ACHN (cell line): Measurements from ENCODE around the gene AP5S1.

Source experiments
- DNase-seq: peaks from one replicate; pipeline ENCODE4 v3.0.0-alpha.2; 2015
- in situ Hi-C: cut with HindIII; loops from 2 replicates; pipeline ENCODE4 v1.10.0; 2017; ENCODE audit warnings: low sequenced_read_pairs, low pct_ligation_motif_present, low pct_unique_long_range_greater_than_20kb

The AP5S1 gene

DNA sequence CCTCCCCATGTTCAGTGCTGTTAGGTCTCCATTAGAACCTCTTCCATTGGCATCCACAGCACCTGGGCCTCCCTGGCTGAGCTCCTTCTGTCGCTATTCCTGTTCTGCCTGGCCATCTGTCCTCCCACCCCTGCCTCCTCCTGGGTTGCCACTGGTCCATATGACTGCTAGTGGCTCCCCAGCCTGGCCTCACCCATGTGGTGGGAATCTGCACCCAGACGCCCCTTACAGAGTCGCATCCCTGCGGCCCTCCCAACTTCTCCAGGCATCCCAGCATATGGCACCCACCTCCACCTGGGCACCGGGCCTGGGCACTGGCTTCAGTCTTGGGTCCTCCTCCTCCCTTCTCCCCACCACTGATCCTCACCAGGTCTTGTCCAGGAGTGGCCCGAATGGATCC lies 16.5 kb upstream of the AP5S1 start:
- in situ Hi-C loops, result no loop called here
- DNase-seq, result no peak

DNA sequence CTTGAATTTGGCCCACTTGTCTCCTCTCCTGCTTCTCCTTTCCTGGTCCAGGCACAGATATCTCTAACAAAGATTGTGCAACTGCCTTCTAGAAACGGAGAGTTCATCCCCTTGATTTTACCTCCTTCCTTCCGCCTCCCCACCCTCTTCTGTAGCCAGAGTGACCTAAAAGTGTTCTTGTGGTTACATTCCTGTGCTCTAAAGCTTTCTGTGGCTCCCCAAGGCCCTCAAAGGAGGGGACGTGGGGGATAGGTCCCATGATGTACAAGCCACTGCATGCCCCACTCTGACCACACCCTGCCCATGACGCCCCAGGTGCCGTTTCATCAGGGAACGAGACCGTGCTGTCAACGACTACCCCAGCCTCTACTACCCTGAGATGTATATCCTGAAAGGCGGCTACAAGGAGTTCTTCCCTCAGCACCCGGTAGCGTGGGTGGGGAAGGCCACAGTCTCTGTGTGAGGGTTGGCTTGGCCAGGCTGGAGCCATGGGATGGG lies 16.0 kb upstream of the AP5S1 start:
- no peak for DNase-seq

DNA sequence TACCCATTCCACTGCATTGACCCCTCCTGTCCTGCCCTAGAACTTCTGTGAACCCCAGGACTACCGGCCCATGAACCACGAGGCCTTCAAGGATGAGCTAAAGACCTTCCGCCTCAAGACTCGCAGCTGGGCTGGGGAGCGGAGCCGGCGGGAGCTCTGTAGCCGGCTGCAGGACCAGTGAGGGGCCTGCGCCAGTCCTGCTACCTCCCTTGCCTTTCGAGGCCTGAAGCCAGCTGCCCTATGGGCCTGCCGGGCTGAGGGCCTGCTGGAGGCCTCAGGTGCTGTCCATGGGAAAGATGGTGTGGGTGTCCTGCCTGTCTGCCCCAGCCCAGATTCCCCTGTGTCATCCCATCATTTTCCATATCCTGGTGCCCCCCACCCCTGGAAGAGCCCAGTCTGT lies 15.6 kb upstream of the AP5S1 start:
- in situ Hi-C loops, result no loop called here
- no peak for DNase-seq

More for the DNA sequence above, 16.0 kb upstream of the AP5S1 start:
- in situ Hi-C loops, result no loop called here

DNA sequence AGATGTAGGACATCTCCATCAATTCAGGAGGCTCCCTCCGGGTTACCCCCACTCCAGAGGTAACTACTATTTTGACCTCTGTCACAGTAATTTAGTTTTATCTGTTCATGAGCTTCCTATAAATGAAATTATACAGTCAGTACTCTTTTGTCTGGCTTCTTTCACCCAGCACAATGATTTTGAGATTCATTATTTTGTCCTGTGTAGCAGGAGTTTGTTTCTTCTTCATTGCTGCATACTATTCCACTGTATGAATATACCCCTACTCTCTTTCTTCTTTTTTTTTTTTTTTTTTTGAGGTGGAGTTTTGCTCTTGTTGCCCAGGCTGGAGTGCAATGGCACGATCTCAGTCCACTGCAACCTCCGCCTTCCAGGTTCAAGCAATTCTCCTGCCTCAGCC lies 11.8 kb upstream of the AP5S1 start:
- DNase-seq, result no peak
- in situ Hi-C loops, result no loop called here

DNA sequence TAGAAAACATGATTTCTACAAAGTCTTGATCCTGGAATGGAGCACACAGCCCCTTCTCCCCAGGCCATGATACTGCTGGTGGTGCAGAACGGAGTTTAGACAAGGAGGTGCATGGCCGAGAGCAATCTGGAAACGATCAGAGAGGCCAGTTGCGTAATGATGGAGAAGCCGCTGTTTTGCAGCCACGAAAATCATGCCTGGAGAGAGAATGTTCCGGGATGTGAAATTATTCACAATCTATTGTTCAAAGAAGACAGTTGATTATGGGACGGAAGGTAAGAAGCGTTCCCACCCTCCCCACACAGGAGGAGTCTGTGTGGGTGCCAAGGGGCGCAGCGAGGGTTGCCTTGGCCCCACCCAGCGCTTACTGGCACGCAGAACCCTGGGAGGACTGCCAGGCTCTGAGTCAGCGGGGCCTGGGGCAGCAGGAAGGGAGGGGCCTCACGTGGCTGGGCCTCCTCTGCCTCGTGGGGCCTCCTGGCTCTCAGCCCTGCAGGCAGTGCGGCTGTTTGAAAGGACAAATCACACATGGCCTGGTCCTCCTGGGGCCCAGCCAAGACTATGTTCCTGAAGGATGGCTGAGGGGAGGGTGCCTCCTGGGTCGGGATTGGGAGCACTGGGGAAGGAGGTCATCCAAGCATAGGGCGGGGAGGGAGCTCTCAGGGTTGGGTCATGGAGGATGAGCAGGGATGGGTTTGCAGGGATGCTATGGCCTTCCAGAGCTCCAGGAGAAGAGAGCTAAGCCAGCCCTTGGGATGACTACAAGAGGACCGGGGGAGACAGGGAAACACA lies 8.7 kb upstream of the AP5S1 start:
- in situ Hi-C loops, result no loop called here
- peak; percentile 96 for DNase-seq

DNA sequence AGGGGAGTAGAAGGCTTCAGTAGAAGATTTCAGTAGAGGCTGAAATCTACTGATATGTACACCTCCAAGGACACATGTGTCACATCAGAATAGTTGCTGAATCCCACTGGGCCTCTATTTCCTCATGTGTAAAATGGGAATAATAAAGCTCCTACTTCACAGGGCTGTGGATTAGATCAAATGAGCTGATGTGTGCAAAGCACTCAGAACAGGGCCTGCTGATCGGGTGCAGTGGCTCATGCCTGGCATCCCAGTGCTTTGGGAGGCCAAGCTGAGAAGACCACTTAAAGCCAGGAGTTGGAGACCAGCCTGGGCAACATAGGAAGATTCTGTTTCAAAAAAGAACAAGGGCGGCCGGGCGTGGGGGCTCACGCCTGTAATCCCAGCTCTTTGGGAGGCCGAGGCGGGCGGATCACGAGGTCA lies 8.1 kb upstream of the AP5S1 start:
- no peak for DNase-seq
- in situ Hi-C loops, result no loop called here

DNA sequence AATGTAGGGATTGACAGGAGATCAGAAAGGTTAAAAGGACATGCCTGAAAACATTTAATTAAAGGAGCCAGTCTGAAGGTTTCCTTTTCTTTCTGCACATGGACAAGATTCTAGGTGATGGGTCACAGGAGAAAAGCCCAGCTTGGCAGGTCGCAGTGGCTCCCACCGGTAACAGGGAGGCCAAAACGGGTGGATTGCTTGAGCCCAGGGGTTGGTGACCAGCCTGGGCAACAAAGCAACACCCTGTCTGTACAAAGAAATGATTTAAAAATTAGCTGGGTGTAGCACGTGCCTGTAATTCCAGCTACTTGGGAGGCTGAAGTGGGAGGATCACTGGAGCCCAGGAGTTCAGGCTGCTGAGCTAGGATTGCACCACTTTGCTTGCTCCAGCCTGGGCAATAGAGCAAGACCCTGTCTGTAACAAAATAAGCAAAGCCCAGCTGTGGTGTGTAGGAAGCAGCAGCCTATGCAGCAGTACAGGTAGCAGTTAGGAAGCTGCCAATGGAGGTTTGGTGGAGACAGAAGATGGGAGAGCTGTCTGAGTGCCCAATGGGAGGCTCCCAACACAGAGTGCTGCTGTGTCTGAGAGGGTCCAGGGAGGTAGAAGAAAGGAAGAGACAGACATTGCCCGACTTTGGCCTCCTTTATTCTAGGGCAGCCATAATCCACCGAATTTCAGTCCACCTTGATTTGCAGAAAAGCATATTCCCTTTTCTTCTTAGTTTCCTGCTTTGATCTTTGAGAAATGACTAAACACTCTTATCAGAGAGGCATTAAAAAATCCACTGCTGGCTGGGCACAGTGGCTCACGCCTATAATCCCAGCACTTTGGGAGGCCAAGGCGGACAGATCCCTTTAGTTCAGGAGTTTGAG lies 7.1 kb upstream of the AP5S1 start:
- DNase-seq, result no peak
- in situ Hi-C loops, result no loop called here

DNA sequence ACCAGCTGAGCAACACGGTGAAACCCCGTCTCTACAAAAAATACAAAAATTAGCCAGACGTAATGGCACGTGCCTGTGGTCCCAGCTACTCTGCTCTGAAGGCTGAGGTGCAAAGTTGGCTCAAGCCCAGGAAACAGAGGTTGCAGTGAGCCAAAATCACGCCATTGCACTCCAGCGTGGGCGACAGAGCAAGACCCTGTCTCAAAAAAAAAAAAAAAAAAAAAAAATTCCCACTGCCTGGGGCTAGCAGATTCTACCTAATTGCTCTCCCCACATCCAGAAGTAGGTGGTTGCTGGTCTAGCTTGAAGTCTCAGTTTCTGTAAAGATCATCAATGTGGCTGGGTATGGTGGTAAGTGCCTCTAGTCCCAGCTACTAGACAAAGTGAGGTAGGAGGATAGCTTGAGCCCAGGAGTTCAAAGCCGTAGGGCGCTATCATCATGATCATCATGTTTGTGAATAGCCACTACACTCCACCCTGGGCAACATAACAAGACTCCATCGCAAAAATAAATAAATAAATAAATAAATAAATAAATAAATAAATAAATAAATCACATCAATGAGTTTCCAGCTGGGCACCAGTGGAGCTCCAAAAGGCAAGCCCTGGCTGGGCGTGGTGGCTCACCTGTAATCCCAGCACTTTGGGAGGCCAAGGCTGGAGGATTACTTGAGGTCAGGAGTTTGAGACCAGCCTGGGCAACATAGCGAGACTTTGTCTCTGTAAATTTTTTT lies 6.3 kb upstream of the AP5S1 start:
- in situ Hi-C loops, result no loop called here
- no peak for DNase-seq

DNA sequence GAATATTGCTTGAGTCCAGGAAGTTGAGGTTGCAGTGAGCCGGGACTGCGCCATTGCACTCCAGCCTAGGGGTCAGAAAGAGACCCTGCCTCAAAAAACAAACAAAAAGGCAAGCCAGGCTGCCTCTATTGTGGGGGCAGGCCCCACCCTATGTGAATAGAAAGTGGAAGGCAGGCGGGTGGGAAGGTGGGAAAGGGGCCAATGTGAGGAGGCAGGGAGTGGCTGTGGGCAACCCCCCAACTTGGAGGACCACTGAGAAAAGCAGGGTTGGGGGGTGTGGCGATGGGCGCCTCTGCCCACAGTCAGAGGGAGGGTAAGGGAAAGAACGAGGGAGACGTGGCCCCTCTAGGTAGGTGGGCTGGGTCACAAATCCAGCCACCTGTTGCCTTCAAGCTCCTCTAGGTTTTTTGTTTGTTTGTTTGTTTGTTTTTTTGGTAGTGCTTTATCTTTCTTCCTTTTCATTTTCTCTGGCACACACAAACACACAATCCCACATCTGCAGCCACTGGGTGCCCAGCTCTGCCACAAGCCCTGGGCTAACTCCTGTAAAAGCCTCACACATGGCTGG lies 5.3 kb upstream of the AP5S1 start:
- in situ Hi-C loops, result no loop called here
- DNase-seq, result no peak

DNA sequence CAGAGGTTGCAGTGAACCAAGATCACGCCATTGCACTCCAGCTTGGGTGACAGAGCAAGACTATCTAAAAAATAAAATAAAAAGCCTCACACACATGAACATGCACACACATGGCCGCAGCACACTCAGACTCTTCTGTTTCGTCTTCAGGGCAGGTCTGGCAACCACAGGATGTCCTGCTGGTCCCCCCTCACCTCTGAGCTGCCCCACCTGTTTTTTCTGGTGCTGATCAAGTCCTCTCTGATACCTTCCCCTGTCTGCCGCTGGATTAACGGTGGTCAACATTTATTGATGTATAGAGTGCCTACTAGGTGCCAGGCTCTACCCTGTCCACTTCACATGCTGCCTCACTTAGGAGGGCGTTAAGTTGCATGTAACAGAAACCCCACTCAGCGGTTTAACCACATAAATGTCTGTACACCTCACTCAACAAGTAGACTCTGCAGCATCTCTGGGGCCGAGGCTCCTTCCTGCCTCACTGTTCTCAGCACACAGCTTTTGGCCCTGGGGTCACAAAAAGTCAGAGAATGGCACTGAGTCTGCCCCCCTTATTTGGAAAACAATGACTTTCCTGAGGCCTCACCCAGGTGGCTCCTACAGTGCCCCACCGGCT lies 4.5 kb upstream of the AP5S1 start:
- DNase-seq, result no peak
- in situ Hi-C loops, result no loop called here

DNA sequence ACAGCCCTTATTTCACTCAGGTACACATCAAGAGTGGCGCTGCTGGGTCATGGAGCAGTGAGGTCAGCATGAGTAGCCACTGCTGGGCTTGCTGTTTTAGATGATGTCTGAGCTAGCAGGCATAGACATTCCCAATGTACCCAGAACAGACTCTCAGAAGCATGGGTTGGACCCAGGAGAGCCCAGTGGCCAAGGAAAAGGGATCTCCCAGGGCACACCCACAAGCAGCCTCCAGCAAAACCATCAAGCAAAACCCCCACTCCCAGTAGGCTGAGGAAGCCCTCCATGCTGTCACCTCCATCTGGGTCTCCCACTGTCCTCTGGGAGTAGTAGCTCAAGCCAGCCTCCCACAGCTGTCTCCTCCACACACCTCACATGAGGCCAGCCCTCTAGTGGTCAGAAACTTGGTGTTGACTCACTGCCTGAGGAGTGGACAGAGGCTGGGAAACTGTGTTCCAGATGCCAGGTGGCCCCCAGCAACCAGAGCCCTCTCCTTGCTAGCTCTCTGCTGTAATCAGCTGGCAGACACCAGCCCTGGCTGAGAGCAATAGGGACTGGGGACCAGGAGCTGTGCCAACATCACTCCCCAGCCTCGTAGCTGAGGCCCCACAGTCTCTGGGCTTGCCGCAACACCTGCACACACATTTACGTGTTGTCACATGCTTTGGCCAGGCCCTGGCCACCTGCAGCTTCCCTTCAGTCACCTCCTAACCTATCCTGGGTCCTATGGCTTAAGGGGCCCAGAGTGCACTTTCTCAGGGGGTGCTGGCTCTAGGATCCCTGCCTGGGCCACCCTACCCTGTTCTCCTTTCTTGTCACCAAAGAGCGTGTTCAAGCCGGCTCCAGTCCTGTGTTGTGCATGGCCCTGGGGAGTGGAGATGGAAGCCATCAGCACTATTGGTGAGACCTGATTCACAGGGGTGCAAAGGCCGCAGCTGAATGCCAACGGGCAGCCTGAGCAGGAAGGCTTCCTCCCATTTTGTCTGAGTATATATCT lies 1.9 kb upstream of the AP5S1 start:
- DNase-seq, result peak; percentile 82
- in situ Hi-C loops, result no loop called here

DNA sequence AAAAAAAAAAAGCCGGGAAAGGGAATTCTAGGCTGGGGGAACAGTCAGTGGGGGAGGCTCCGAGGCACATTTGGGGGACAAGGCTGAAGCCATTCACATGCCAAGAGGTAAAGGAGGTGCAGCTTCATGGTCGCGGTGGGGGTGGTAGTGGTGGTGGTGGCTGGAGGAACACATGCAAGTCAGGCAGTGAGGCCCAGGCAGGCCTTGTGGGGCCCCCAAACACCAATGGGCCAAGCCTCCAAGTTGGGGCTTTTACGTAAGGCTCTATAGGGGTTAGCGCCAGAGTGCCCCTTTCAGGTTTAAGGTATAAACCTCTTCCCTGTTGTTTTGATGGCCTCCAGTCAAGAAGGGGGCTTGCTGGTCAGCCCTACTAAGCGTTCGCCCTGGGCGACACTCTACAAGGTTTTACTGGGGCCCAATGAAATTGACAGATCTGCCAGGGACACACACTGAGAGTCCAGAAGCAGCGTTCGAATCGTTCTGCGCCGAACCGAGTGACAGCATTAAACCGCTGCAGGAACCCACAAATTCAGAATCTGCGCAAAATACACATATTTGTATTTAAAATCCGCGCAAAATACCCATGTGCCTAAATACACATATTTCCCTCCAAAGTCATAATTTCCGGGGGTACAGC lies 818 bp upstream of the AP5S1 start:
- in situ Hi-C loops, result no loop called here
- DNase-seq, result no peak

DNA sequence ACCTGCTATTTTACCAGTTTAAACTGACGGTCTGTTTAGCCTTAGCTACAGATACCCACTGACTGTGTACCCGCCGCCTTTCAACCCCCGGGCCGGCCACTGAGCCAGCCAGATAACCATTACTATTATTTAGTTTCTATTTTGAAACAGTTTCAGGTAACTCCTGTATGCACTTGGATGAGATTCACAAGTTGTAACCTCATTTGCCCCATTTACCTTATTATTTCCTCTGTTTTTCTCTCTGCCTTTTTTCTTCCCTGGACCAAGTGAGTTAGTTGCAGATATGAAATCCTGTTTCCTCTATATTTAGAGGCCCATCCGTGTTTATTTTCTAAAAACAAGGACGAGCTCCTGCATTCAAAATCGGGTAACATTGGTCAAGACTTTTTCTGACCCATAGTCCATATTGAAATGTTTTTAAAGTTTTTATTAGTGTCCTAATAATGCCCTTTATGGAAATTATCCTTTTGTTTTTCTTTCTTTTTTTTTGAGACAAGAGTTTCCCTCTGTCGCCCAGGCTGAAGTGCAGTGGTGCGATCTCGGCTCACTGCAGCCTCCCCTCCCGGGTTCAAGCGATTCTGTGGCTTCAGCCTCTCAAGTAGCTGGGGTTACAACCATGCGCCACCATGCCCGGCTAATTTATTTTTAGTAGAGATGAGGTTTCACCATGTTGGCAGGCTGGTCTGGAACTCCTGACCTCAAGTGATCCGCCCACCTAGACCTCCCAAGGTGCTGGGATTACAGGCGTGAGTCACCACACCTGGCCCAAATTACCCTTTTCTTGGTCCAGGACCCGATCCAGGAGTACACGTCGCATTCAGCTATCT lies 767 bp downstream of the AP5S1 start:
- DNase-seq, result no peak
- in situ Hi-C loops, result no loop called here

DNA sequence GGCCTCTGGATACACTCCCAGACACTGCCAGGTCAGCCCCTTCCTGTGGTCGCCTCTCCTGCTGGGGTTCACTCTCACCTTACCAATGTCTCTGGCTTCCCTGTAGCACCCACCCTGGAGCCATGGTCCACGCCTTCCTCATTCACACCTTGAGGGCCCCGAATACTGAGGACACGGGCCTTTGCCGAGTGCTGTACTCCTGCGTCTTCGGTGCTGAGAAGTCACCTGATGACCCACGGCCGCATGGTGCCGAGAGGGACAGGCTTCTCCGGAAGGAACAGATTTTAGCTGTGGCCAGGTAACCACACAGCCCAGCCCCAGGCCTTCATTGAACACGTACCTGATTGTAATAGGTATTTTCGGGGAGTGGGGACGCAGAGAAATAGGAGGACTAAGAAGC lies 1.6 kb downstream of the AP5S1 start:
- in situ Hi-C loops, result no loop called here
- DNase-seq, result no peak

DNA sequence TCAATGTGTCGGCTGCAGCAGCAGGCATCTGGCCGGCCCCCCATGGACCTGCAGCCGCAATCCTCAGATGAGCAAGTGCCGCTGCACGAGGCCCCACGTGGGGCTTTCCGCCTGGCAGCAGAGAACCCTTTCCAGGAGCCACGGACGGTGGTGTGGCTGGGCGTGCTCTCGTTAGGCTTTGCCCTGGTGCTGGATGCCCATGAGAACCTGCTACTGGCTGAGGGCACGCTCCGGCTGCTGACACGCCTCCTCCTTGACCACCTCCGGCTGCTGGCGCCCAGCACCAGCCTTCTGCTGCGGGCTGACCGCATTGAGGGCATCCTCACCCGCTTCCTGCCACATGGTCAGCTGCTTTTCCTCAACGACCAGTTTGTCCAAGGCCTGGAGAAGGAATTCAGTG lies 3.5 kb downstream of the AP5S1 start:
- in situ Hi-C loops, result no loop called here
- DNase-seq, result no peak

DNA sequence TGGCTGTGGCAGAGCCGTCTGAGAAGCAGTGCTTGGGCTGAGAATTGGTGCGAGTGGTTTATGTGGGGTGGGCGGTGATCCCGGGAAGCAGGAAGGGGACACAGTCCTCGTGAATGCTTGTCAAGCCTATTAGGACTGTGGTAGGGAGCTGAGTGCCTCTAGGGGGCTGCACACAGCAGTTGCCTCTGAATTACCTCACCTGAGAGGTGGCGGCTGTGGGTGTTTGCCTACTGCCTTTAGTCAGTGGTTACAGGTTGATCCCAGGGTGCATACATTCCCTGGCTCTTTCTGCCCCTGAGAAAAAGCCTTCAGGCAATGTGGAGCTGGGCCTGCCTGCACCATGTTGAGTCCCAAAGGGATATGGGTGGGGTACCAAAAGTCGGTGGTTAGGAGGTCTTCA lies 5.2 kb downstream of the AP5S1 start:
- no peak for DNase-seq
- in situ Hi-C loops, result no loop called here
